ENCODE results near the gene HERC4.

The HERC4 gene

GRCh38 chr10:68074775-68075549, at the start of gene HERC4:
HERC4 (minus strand) TSS chr10:68075283; CDS start chr10:68073108, 2,175 bp downstream.
- peak; percentile 90 for DNase-seq

GRCh38 chr10:68124718-68125117, 49.6 kb upstream of the HERC4 start:
- DNase-seq, result no peak

GRCh38 chr10:68121852-68122251, 46.8 kb upstream of the HERC4 start:
- no peak for DNase-seq

GRCh38 chr10:68121020-68121743, 46.1 kb upstream of the HERC4 start:
- DNase-seq, result no peak

- no peak for DNase-seq
These were observed 43.6 kb upstream of the HERC4 start for GRCh38 chr10:68118657-68119056.

GRCh38 chr10:68112837-68113236, 37.8 kb upstream of the HERC4 start:
- no peak for DNase-seq

- DNase-seq, result no peak
These were observed 36.5 kb upstream of the HERC4 start for GRCh38 chr10:68111584-68111983.

- DNase-seq, result no peak
These were observed 34.9 kb upstream of the HERC4 start for GRCh38 chr10:68110027-68110426.

GRCh38 chr10:68109331-68109730, 34.2 kb upstream of the HERC4 start, which contains the start of gene MYPN:
MYPN (plus strand) TSS chr10:68109488; CDS start chr10:68121439, 11,951 bp downstream.
- DNase-seq, result no peak

GRCh38 chr10:68108653-68109052, 33.6 kb upstream of the HERC4 start:
- no peak for DNase-seq

GRCh38 chr10:68108051-68108450, 33.0 kb upstream of the HERC4 start:
- DNase-seq, result no peak

- DNase-seq, result no peak
These were observed 32.6 kb upstream of the HERC4 start for GRCh38 chr10:68107651-68108050.

- DNase-seq, result no peak
These were observed 31.6 kb upstream of the HERC4 start for GRCh38 chr10:68106656-68107055.

GRCh38 chr10:68105820-68106219, 30.7 kb upstream of the HERC4 start:
- DNase-seq, result no peak

GRCh38 chr10:68103901-68104300, 28.8 kb upstream of the HERC4 start:
- DNase-seq, result no peak

- DNase-seq, result no peak
These were observed 28.3 kb upstream of the HERC4 start for GRCh38 chr10:68103261-68103878.

GRCh38 chr10:68101066-68101465, 26.0 kb upstream of the HERC4 start:
- no peak for DNase-seq

GRCh38 chr10:68099736-68100135, 24.7 kb upstream of the HERC4 start:
- no peak for DNase-seq

- no peak for DNase-seq
These were observed 21.9 kb upstream of the HERC4 start for GRCh38 chr10:68096913-68097516.

- no peak for DNase-seq
These were observed 20.1 kb upstream of the HERC4 start for GRCh38 chr10:68095153-68095552.

GRCh38 chr10:68092512-68092911, 17.4 kb upstream of the HERC4 start:
- DNase-seq, result no peak

- no peak for DNase-seq
These were observed 15.5 kb upstream of the HERC4 start for GRCh38 chr10:68090586-68090985.

GRCh38 chr10:68088740-68089139, 13.7 kb upstream of the HERC4 start:
- no peak for DNase-seq

Measured in CD4-positive, alpha-beta T cell treated with Interferon gamma for 1 hour (primary cell).